HepG2 (cell line): ENCODE data around the gene CLP1. TPM values are rescaled to one million over a fixed set of nuclear protein-coding genes. Genes with fewer than 3 reads are reported as not detected.

Source experiments
- AHR ChIP-seq: IDR thresholded peaks from 2 replicates; pipeline ENCODE4 v1.6.1; 2018; ENCODE audit warnings: missing genetic modification reagents, missing compliant biosample characterization
- BRCA1 ChIP-seq: sonication (generic); formaldehyde crosslinking; IDR thresholded peaks from 2 replicates; pipeline ENCODE4 v1.4.0; 2020; ENCODE audit warnings: missing genetic modification reagents
- CBFB ChIP-seq: sonication (generic); formaldehyde crosslinking; IDR thresholded peaks from 2 replicates; pipeline ENCODE4 v1.4.0; 2020; ENCODE audit warnings: missing genetic modification reagents
- CHD2 ChIP-seq: IDR thresholded peaks from 2 replicates; pipeline ENCODE4 v1.6.1; 2011; ENCODE audit warnings: low read depth, low read length, improper control_type of control experiment
- DRAP1 ChIP-seq: IDR thresholded peaks from 2 replicates; pipeline ENCODE4 v1.6.1; 2016; ENCODE audit warnings: missing genetic modification reagents, missing compliant biosample characterization
- E2F5 ChIP-seq: sonication (generic); formaldehyde crosslinking; conservative IDR thresholded peaks from 2 replicates; pipeline ENCODE4 v1.4.0; 2020; ENCODE audit warnings: missing genetic modification reagents
- ELF4 ChIP-seq: sonication (generic); formaldehyde crosslinking; IDR thresholded peaks from 2 replicates; pipeline ENCODE4 v1.5.0; 2020; ENCODE audit warnings: missing genetic modification reagents, mild to moderate bottlenecking, moderate library complexity, borderline replicate concordance
- GABPA ChIP-seq, 2 experiments: IDR thresholded peaks; 2 replicates each; pipeline ENCODE4 v1.6.1; 2011 to 2016; ENCODE audit warnings: low read depth in 2 of 2, low read length in 1 of 2, missing biosample characterization in 1 of 2, missing genetic modification characterization in 1 of 2
- HMG20A ChIP-seq: IDR thresholded peaks from 2 replicates; pipeline ENCODE4 v1.6.1; 2016; ENCODE audit warnings: borderline replicate concordance
- HMG20B ChIP-seq: conservative IDR thresholded peaks from 2 replicates; pipeline ENCODE4 v1.6.1; 2016; ENCODE audit warnings: missing genetic modification reagents, missing compliant biosample characterization
- HNF4G ChIP-seq, 2 experiments: sonication (generic) in 1 of 2; formaldehyde crosslinking in 1 of 2; IDR thresholded peaks; 2 replicates each; pipeline versions ENCODE4 v1.4.0 to v1.6.1; 2011 to 2020; ENCODE audit warnings: borderline replicate concordance in 2 of 2, low read depth in 2 of 2, mild to moderate bottlenecking in 2 of 2, low read length in 1 of 2, missing genetic modification reagents in 1 of 2, moderate library complexity in 1 of 2
- HNRNPLL ChIP-seq: fragments of 200-400 bp; formaldehyde crosslinking; IDR thresholded peaks from 2 replicates; pipeline ENCODE4 v1.6.1; 2017; ENCODE audit warnings: mild to moderate bottlenecking, low read depth, low read length; ENCODE audit not compliant: poor library complexity, severe bottlenecking
- MTF2 ChIP-seq: sonication (generic); formaldehyde crosslinking; IDR thresholded peaks from 2 replicates; pipeline ENCODE4 v1.5.0; 2020; ENCODE audit warnings: missing genetic modification reagents, borderline replicate concordance
- MYC ChIP-seq: sonication (generic); formaldehyde crosslinking; IDR thresholded peaks from 2 replicates; pipeline ENCODE4 v1.9.0; 2021; ENCODE audit warnings: missing genetic modification reagents, borderline replicate concordance
- RORA ChIP-seq: sonication (generic); formaldehyde crosslinking; IDR thresholded peaks from 2 replicates; pipeline ENCODE4 v1.5.0; 2020; ENCODE audit warnings: mild to moderate bottlenecking, missing genetic modification reagents, moderate library complexity
- SETDB1 ChIP-seq: sonication (generic); formaldehyde crosslinking; IDR thresholded peaks from 2 replicates; pipeline ENCODE4 v1.5.1; 2020; ENCODE audit warnings: missing genetic modification reagents, mild to moderate bottlenecking, borderline replicate concordance
- SP1 ChIP-seq, 2 experiments: fragments of 450-650 bp in 1 of 2; sonication (generic) in 1 of 2; formaldehyde crosslinking in 1 of 2; IDR thresholded peaks; 2 replicates each; pipeline versions ENCODE4 v1.4.0 to v1.6.1; 2016 to 2020; ENCODE audit warnings: missing genetic modification reagents in 1 of 2
- XRCC5 ChIP-seq: fragments of 200-400 bp; formaldehyde crosslinking; optimal IDR thresholded peaks from 2 replicates; pipeline ENCODE3; 2017; ENCODE audit warnings: mild to moderate bottlenecking, low read length
- ZBTB37 ChIP-seq: sonication (generic); formaldehyde crosslinking; IDR thresholded peaks from 2 replicates; pipeline ENCODE4 v1.4.0; 2020; ENCODE audit warnings: mild to moderate bottlenecking, missing genetic modification reagents
- ZMYM3 ChIP-seq: sonication (generic); formaldehyde crosslinking; IDR thresholded peaks from 2 replicates; pipeline ENCODE4 v1.5.1; 2020; ENCODE audit warnings: mild to moderate bottlenecking, missing genetic modification reagents
- ZNF121 ChIP-seq: sonication (generic); formaldehyde crosslinking; IDR thresholded peaks from 2 replicates; pipeline ENCODE4 v1.5.0; 2020; ENCODE audit warnings: mild to moderate bottlenecking, missing genetic modification reagents
- ZNF224 ChIP-seq: sonication (generic); formaldehyde crosslinking; IDR thresholded peaks from 2 replicates; pipeline ENCODE4 v1.5.0; 2020; ENCODE audit warnings: mild to moderate bottlenecking, missing genetic modification reagents
- ZNF256 ChIP-seq: sonication (generic); formaldehyde crosslinking; conservative IDR thresholded peaks from 2 replicates; pipeline ENCODE4 v1.4.0; 2020; ENCODE audit warnings: missing genetic modification reagents
- ZNF563 ChIP-seq: sonication (generic); formaldehyde crosslinking; IDR thresholded peaks from 2 replicates; pipeline ENCODE4 v1.8.0; 2022; ENCODE audit warnings: mild to moderate bottlenecking, moderate library complexity, missing genetic modification reagents
- ZNF570 ChIP-seq: sonication (generic); formaldehyde crosslinking; IDR thresholded peaks from 2 replicates; pipeline ENCODE4 v1.4.0; 2020; ENCODE audit warnings: mild to moderate bottlenecking, missing genetic modification reagents, borderline replicate concordance
- ZNF652 ChIP-seq: IDR thresholded peaks from 2 replicates; pipeline ENCODE4 v1.6.1; 2016; ENCODE audit warnings: low read depth, borderline replicate concordance
- ZSCAN30 ChIP-seq: sonication (generic); formaldehyde crosslinking; IDR thresholded peaks from 2 replicates; pipeline ENCODE4 v1.5.0; 2020; ENCODE audit warnings: mild to moderate bottlenecking, missing genetic modification reagents
- polyA plus RNA-seq, 8 experiments: library from polyadenylated mRNA; depleted of rRNA in 3 of 8; stranded (reverse) in 7 of 8; unstranded in 1 of 8; fragments of >200 nt; fragmentation: Illumina TruSeq in 4 of 8; extraction: Trizol in 4 of 8; gene quantifications; 2 replicates each; pipeline versions ENCODE4 v1.2.1 to v1.2.3, GENCODE V29; 2011 to 2016; ENCODE audit warnings: low read depth in 4 of 8, missing spikeins in 1 of 8, mixed read lengths in 1 of 8; ENCODE audit not compliant: insufficient read depth in 1 of 8
- total RNA-seq, 5 experiments: library from RNA; depleted of rRNA; stranded (reverse); fragments of >200 nt; fragmentation: Illumina TruSeq; extraction: Trizol; gene quantifications; 2 replicates each; pipeline ENCODE4 v1.2.3, GENCODE V29; 2016; ENCODE audit warnings: low read depth in 1 of 5

Gene CLP1
- total and polyA plus RNA-seq, 2 of the 13 experiments (the other 11 are each of a cell fraction or from before 2014, with no cell fraction given), result 14.6 to 24.8 TPM

GRCh38 chr11:57639321-57640067 is 18.1 kb upstream of the CLP1 start (continued):
- no peak for TF ChIP-seq ZNF570
- peak; percentile 23 for TF ChIP-seq XRCC5
- peak; percentile 42; the same call in 1 of the 2 replicates for TF ChIP-seq HMG20A (CRISPR knock-in tag)
- TF ChIP-seq MYC (CRISPR knock-in tag), result peak; percentile 28; the same call in 1 of the 2 replicates
- no peak for TF ChIP-seq HNRNPLL
- no peak for TF ChIP-seq SETDB1 (CRISPR knock-in tag)
- TF ChIP-seq ZNF256 (CRISPR knock-in tag), result no peak
- TF ChIP-seq BRCA1 (CRISPR knock-in tag), result no peak
- TF ChIP-seq E2F5, result no peak
- 0 out of 2 replicates have a peak, but pooled peaks have one; percentile 39 for TF ChIP-seq ZBTB37 (CRISPR knock-in tag)
- TF ChIP-seq SP1 (IDR thresholded peaks at IDR 0.05), result no peak
- TF ChIP-seq SP1 (CRISPR knock-in tag; IDR thresholded peaks at IDR 0.05), result no peak
- no peak for TF ChIP-seq GABPA (IDR thresholded peaks at IDR 0.05; ENCODE audit: low read depth, low read length)
- no peak for TF ChIP-seq GABPA (CRISPR knock-in tag; IDR thresholded peaks at IDR 0.05; ENCODE audit: low read depth)
- no peak for TF ChIP-seq ZNF121 (CRISPR knock-in tag)
- TF ChIP-seq ZNF224, result no peak
- TF ChIP-seq HMG20B, result no peak
- no peak for TF ChIP-seq MTF2 (CRISPR knock-in tag)
- no peak for TF ChIP-seq RORA (CRISPR knock-in tag)
- TF ChIP-seq DRAP1 (CRISPR knock-in tag), result 0 out of 2 replicates have a peak, but pooled peaks have one; percentile 42
- peak; percentile 57 for TF ChIP-seq ZMYM3
- TF ChIP-seq ELF4, result no peak
- no peak for TF ChIP-seq ZNF563 (CRISPR knock-in tag)
- TF ChIP-seq ZSCAN30 (CRISPR knock-in tag), result no peak
- no peak for TF ChIP-seq ZNF652 (CRISPR knock-in tag)
- TF ChIP-seq HNF4G (IDR thresholded peaks at IDR 0.05; ENCODE audit: borderline replicate concordance, low read depth, low read length), result peak; percentile 9; the same call in 1 of the 2 replicates
- no peak for TF ChIP-seq HNF4G (CRISPR knock-in tag; IDR thresholded peaks at IDR 0.05; ENCODE audit: borderline replicate concordance, low read depth)
- no peak for TF ChIP-seq AHR (CRISPR knock-in tag)
- TF ChIP-seq CHD2, result no peak
- TF ChIP-seq CBFB, result no peak
